ENCODE measurements around the gene ANKH.
"Not testable (repeated sequence)": the region's sequence is repeated elsewhere in the genome, so short reads cannot be mapped to it uniquely, and the experiment has no call there.

ANKH gene

GRCh38 chr5:14813747-14814146 lies 57.8 kb downstream of the ANKH start:
- Mint-ChIP-seq H3K4me3 (no peak overlapping the region), H3K27ac (no peak overlapping the region)

GRCh38 chr5:14812166-14812565 lies 59.4 kb downstream of the ANKH start:
- Mint-ChIP-seq H3K27me3 (ENCODE audit: low read depth) (no peaks in the 10 kb centered on the region), H3K9me3 (no peaks in the 10 kb centered on the region), H3K4me3 (no peak overlapping the region), H3K36me3 (ENCODE audit: low read depth) (peaks cover 4% of the 10 kb centered on the region), H3K27ac (no peak overlapping the region), H3K4me1 (ENCODE audit: low read depth) (peaks cover 33% of the 10 kb centered on the region)

More at GRCh38 chr5:14813747-14814146, 57.8 kb downstream of the ANKH start:
- Mint-ChIP-seq H3K9me3 (no peaks in the 10 kb centered on the region), H3K27me3 (ENCODE audit: low read depth) (no peaks in the 10 kb centered on the region), H3K36me3 (ENCODE audit: low read depth) (peaks cover 4% of the 10 kb centered on the region), H3K4me1 (ENCODE audit: low read depth) (peaks cover 43% of the 10 kb centered on the region)

GRCh38 chr5:14810928-14811572 lies 60.5 kb downstream of the ANKH start:
- Mint-ChIP-seq H3K9me3 (no peaks in the 10 kb centered on the region), H3K27me3 (ENCODE audit: low read depth) (no peaks in the 10 kb centered on the region), H3K4me1 (ENCODE audit: low read depth) (peaks cover 30% of the 10 kb centered on the region), H3K27ac (peak overlapping the region; percentile 97), H3K4me3 (peak overlapping the region; percentile 83), H3K36me3 (ENCODE audit: low read depth) (peaks cover 4% of the 10 kb centered on the region)

DNA sequence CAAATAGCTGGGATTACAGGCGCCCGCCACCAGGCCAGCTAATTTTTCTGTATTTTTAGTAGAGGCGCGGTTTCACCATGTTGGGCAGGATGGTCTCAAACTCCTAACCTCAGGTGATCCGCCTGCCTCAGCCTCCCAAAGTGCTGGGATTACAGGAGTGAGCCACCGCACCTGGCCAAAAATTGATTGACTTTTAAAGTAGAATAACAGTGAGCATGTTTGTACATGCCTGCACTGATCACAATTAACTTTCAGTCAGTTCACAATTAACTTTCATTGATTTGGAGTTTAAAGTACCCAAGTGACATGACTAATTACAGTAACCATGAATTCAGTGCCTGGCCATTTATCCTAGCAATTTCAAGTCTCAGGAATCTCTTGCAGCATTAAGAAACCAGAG lies 61.3 kb downstream of the ANKH start:
- Mint-ChIP-seq H3K27me3 (ENCODE audit: low read depth) (no peaks in the 10 kb centered on the region), H3K36me3 (ENCODE audit: low read depth) (peaks cover 4% of the 10 kb centered on the region), H3K4me1 (ENCODE audit: low read depth) (peaks cover 27% of the 10 kb centered on the region)

GRCh38 chr5:14809369-14810155 lies 62.0 kb downstream of the ANKH start:
- peak overlapping the region; percentile 83 for H3K4me3 Mint-ChIP-seq
- H3K9me3 Mint-ChIP-seq = no peaks in the 10 kb centered on the region

More for the DNA sequence above, 61.3 kb downstream of the ANKH start:
- H3K27ac Mint-ChIP-seq = peak overlapping the region; percentile 97
- no peaks in the 10 kb centered on the region for H3K9me3 Mint-ChIP-seq
- H3K4me3 Mint-ChIP-seq = peak overlapping the region; percentile 83

DNA sequence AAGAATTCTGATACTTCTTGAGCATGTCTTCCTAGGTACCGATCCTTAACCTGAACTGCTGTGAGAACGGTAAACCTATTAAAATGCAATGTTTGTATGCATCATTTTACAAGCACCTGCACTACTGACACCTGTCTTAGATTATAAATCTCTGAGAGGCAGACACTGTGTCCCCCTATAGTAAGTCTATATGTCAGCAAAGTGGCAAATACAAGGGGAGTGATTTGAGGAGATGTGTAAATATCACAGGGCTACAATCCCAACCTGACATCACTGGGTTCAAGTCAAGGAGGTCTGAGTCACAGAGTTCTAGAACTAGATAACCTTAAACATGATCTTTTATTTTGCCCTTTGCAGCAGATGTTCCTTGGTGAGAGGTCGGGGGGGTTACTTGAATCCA lies 64.1 kb downstream of the ANKH start:
- Mint-ChIP-seq H3K27ac (no peak overlapping the region), H3K36me3 (ENCODE audit: low read depth) (no peaks in the 10 kb centered on the region), H3K4me1 (ENCODE audit: low read depth) (peaks cover 24% of the 10 kb centered on the region), H3K9me3 (no peaks in the 10 kb centered on the region), H3K4me3 (no peak overlapping the region), H3K27me3 (ENCODE audit: low read depth) (no peaks in the 10 kb centered on the region)

More at GRCh38 chr5:14809369-14810155, 62.0 kb downstream of the ANKH start:
- H3K27ac Mint-ChIP-seq = peak overlapping the region; percentile 97
- H3K27me3 Mint-ChIP-seq (ENCODE audit: low read depth) = no peaks in the 10 kb centered on the region
- H3K36me3 Mint-ChIP-seq (ENCODE audit: low read depth) = peaks cover 4% of the 10 kb centered on the region
- H3K4me1 Mint-ChIP-seq (ENCODE audit: low read depth) = peaks cover 27% of the 10 kb centered on the region

- Mint-ChIP-seq H3K9me3 (no peaks in the 10 kb centered on the region), H3K36me3 (ENCODE audit: low read depth) (no peaks in the 10 kb centered on the region), H3K27ac (no peak overlapping the region), H3K27me3 (ENCODE audit: low read depth) (no peaks in the 10 kb centered on the region), H3K4me1 (ENCODE audit: low read depth) (peaks cover 31% of the 10 kb centered on the region), H3K4me3 (no peak overlapping the region)
Observed at GRCh38 chr5:14806456-14806855, 65.1 kb downstream of the ANKH start.

DNA sequence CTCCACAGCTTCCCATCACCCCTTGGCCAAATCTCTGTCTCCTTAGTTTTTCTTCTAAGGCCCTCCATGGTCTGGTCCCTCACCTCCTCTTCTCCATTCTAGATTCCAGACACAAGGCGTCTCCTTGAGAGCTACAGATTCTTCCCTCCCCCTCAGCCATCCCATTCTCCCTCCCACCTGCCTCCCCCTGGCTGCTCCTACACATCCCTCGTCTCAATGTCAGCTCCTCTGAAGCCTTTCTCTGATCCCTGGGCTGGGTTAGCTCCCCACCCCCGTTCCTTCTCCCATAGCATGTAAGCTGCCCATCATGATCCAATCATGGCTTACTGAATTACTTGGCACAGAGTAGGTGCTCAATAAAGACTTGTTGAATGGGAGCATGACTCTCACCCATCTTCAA lies 69.0 kb downstream of the ANKH start:
- Mint-ChIP-seq H3K9me3 (no peaks in the 10 kb centered on the region), H3K27ac (no peak overlapping the region), H3K4me3 (no peak overlapping the region), H3K4me1 (ENCODE audit: low read depth) (peaks cover 16% of the 10 kb centered on the region), H3K36me3 (ENCODE audit: low read depth) (no peaks in the 10 kb centered on the region), H3K27me3 (ENCODE audit: low read depth) (no peaks in the 10 kb centered on the region)

GRCh38 chr5:14801792-14802191 lies 69.8 kb downstream of the ANKH start:
- Mint-ChIP-seq H3K27ac (no peak overlapping the region), H3K36me3 (ENCODE audit: low read depth) (no peaks in the 10 kb centered on the region), H3K4me1 (ENCODE audit: low read depth) (peaks cover 16% of the 10 kb centered on the region), H3K27me3 (ENCODE audit: low read depth) (no peaks in the 10 kb centered on the region), H3K9me3 (no peaks in the 10 kb centered on the region), H3K4me3 (no peak overlapping the region)

GRCh38 chr5:14797385-14797784 lies 74.2 kb downstream of the ANKH start:
- not testable (repeated sequence) for H3K27me3 Mint-ChIP-seq (ENCODE audit: low read depth); H3K9me3 Mint-ChIP-seq; H3K4me3 Mint-ChIP-seq; H3K36me3 Mint-ChIP-seq (ENCODE audit: low read depth); H3K27ac Mint-ChIP-seq
- H3K4me1 Mint-ChIP-seq (ENCODE audit: low read depth) = peaks cover 16% of the 10 kb centered on the region

DNA sequence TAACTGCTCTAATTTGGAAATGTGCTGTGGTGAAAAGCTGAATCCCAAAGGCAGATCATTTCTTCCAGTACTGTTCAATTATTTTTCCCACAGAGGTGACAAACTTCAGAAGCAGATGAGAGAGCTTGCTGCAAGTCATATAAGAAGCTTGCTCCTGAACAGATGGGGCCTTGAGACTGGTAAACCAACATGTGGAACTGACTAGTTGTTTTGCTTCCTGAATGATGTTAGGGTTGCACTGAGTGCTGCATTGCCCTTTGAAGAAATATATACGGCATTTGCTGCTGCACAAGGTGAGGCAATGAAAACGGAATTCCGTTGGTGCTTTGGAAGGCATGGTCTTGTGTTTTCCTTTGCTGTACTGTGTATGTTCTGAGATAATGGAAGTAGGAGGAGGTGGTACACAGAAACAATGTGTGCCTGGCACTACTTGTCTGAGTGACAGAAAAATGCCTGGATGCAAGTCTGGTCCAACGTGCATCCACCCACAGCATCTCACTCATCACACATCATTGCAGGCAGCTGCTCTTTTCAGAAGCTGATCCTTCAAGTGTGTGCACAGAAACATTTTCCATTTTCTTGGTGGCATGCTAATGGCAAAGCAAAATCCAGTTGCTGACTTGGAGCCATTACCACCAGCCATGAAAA lies 76.9 kb downstream of the ANKH start:
- Mint-ChIP-seq H3K27ac (no peak overlapping the region), H3K27me3 (ENCODE audit: low read depth) (no peaks in the 10 kb centered on the region), H3K9me3 (no peaks in the 10 kb centered on the region), H3K36me3 (ENCODE audit: low read depth) (no peaks in the 10 kb centered on the region), H3K4me3 (no peak overlapping the region), H3K4me1 (ENCODE audit: low read depth) (peaks cover 11% of the 10 kb centered on the region)

GRCh38 chr5:14793851-14794250 lies 77.7 kb downstream of the ANKH start:
- Mint-ChIP-seq H3K36me3 (ENCODE audit: low read depth) (no peaks in the 10 kb centered on the region), H3K9me3 (no peaks in the 10 kb centered on the region), H3K4me1 (ENCODE audit: low read depth) (peaks cover 11% of the 10 kb centered on the region), H3K27me3 (ENCODE audit: low read depth) (no peaks in the 10 kb centered on the region), H3K4me3 (no peak overlapping the region), H3K27ac (no peak overlapping the region)

- Mint-ChIP-seq H3K9me3 (no peaks in the 10 kb centered on the region), H3K27ac (no peak overlapping the region), H3K36me3 (ENCODE audit: low read depth) (peaks cover 2% of the 10 kb centered on the region), H3K4me1 (ENCODE audit: low read depth) (peaks cover 9% of the 10 kb centered on the region), H3K4me3 (no peak overlapping the region), H3K27me3 (ENCODE audit: low read depth) (no peaks in the 10 kb centered on the region)
Observed at GRCh38 chr5:14790911-14791310, 80.7 kb downstream of the ANKH start.

DNA sequence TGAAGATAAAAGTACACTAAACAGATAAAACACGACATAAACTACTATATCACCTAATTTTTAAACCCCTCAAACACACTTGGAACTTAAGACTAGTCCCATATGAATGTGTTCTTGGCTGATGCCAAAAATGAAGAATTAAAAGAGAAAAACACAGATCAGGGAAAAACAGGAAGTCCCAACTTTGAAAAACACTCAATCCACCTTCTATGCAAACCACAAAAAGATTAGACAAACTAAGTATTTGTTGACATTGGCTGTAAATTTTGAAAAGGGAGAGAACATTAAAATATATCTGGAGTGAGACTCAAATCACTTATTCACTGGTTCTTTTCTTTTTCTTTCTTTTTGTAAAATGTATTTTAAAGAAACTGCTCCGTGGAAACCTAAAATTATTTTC lies 81.4 kb downstream of the ANKH start:
- peaks cover 2% of the 10 kb centered on the region for H3K36me3 Mint-ChIP-seq (ENCODE audit: low read depth)
- no peak overlapping the region for H3K27ac Mint-ChIP-seq
- peaks cover 9% of the 10 kb centered on the region for H3K4me1 Mint-ChIP-seq (ENCODE audit: low read depth)
- H3K4me3 Mint-ChIP-seq = no peak overlapping the region
- H3K9me3 Mint-ChIP-seq = no peaks in the 10 kb centered on the region
- H3K27me3 Mint-ChIP-seq (ENCODE audit: low read depth) = no peaks in the 10 kb centered on the region

Measured in T-helper 1 cell treated with Interleukin-12 subunit alpha and Interleukin-12 subunit beta and Interleukin-4 antibody, amounts not matched to agents 30 μg/mL and 1 μg/mL, for 36 hours (primary cell).